HG02610 (cell line): ENCODE data around the gene MIPEP.
"Not testable (repeated sequence)": the region's sequence is repeated elsewhere in the genome, so short reads cannot be mapped to it uniquely, and the experiment has no call there.

Source experiments
- ATAC-seq: cut with Tn5 transposase; IDR thresholded peaks from one replicate; pipeline ENCODE4 v1.9.1; 2021; ENCODE audit warnings: mild to moderate bottlenecking, moderate library complexity; ENCODE audit not compliant: unreplicated experiment

The MIPEP gene

GRCh38 chr13:23778002-23778652 is 111.1 kb downstream of the MIPEP start:
- no peak for ATAC-seq

GRCh38 chr13:23777575-23777870 is 111.7 kb downstream of the MIPEP start:
- ATAC-seq: peak; percentile 6

GRCh38 chr13:23776698-23777574 is 112.3 kb downstream of the MIPEP start:
- ATAC-seq: peak; percentile 95

- no peak for ATAC-seq
Measured at GRCh38 chr13:23772717-23773116, 116.5 kb downstream of the MIPEP start.

- ATAC-seq: no peak
Measured at GRCh38 chr13:23771956-23772355, 117.2 kb downstream of the MIPEP start.

GRCh38 chr13:23771552-23771951 is 117.6 kb downstream of the MIPEP start:
- peak; percentile 85 for ATAC-seq

GRCh38 chr13:23770973-23771372 is 118.2 kb downstream of the MIPEP start:
- no peak for ATAC-seq

- ATAC-seq: no peak
Measured at GRCh38 chr13:23770428-23770827, 118.8 kb downstream of the MIPEP start.

GRCh38 chr13:23769401-23769800 is 119.8 kb downstream of the MIPEP start:
- ATAC-seq: no peak

GRCh38 chr13:23767838-23768237 is 121.4 kb downstream of the MIPEP start:
- ATAC-seq: no peak

GRCh38 chr13:23766939-23767338 is 122.3 kb downstream of the MIPEP start:
- ATAC-seq: no peak

GRCh38 chr13:23766283-23766682 is 122.9 kb downstream of the MIPEP start:
- peak; percentile 69 for ATAC-seq

GRCh38 chr13:23765531-23765930 is 123.7 kb downstream of the MIPEP start:
- ATAC-seq: no peak

GRCh38 chr13:23763318-23763717 is 125.9 kb downstream of the MIPEP start:
- no peak for ATAC-seq

- not testable (repeated sequence) for ATAC-seq
Measured at GRCh38 chr13:23761760-23762159, 127.4 kb downstream of the MIPEP start.

- no peak for ATAC-seq
Measured at GRCh38 chr13:23760000-23760399, 129.2 kb downstream of the MIPEP start.

GRCh38 chr13:23758798-23759527 is 130.2 kb downstream of the MIPEP start:
- no peak for ATAC-seq

GRCh38 chr13:23754997-23755396 is 134.2 kb downstream of the MIPEP start:
- ATAC-seq: no peak

- ATAC-seq: no peak
Measured at GRCh38 chr13:23754506-23754905, 134.7 kb downstream of the MIPEP start.

- peak; percentile 33 for ATAC-seq
Measured at GRCh38 chr13:23753458-23753857, 135.7 kb downstream of the MIPEP start.

GRCh38 chr13:23752111-23753001 is 136.8 kb downstream of the MIPEP start:
- peak; percentile 69 for ATAC-seq
